ENCODE data around the gene MEF2B.
"Not testable (repeated sequence)": the region's sequence is repeated elsewhere in the genome, so short reads cannot be mapped to it uniquely, and the experiment has no call there.

Gene MEF2B

GRCh38 chr19:19201697-19202630 lies 31.9 kb upstream of the MEF2B start:
- intact Hi-C loops (cut with DNase I): no loop called here
- DNase-seq: no peak

- intact Hi-C loops (cut with DNase I): no loop called here
- DNase-seq: no peak
Observed at GRCh38 chr19:19193926-19194325, 23.9 kb upstream of the MEF2B start.

GRCh38 chr19:19192910-19193423 lies 22.9 kb upstream of the MEF2B start:
- no peak for DNase-seq
- intact Hi-C loops (cut with DNase I): no loop called here

- DNase-seq: peak; percentile 95 to 100 (median 98)
- intact Hi-C loops (cut with DNase I): no loop called here
Observed at GRCh38 chr19:19192078-19192882, 22.2 kb upstream of the MEF2B start, which contains the start of the genes BORCS8 and RFXANK. TSS of gene BORCS8 (minus strand) at chr19:19192152. CDS start at chr19:19192117, 35 bp downstream. TSS of gene RFXANK (plus strand) at chr19:19192258. CDS start at chr19:19193947, 1,689 bp downstream.

- DNase-seq: no peak
- intact Hi-C loops (cut with DNase I): no loop called here
Observed at GRCh38 chr19:19191768-19192077, 21.7 kb upstream of the MEF2B start.

GRCh38 chr19:19186742-19187141 lies 16.7 kb upstream of the MEF2B start:
- intact Hi-C loops (cut with DNase I): no loop called here

GRCh38 chr19:19185853-19186740 lies 16.0 kb upstream of the MEF2B start:
- intact Hi-C loops (cut with DNase I): no loop called here
- peak in 32 of 42 donors; percentile 15 to 69 (median 50) for DNase-seq

More at GRCh38 chr19:19186742-19187141, 16.7 kb upstream of the MEF2B start:
- no peak for DNase-seq

GRCh38 chr19:19181488-19181998 lies 11.5 kb upstream of the MEF2B start:
- intact Hi-C loops (cut with DNase I): no loop called here
- DNase-seq: no peak

GRCh38 chr19:19179548-19180441 lies 9.7 kb upstream of the MEF2B start:
- intact Hi-C loops (cut with DNase I): no loop called here

GRCh38 chr19:19176950-19177349 lies 6.9 kb upstream of the MEF2B start:
- no peak for DNase-seq
- intact Hi-C loops (cut with DNase I): no loop called here

More at GRCh38 chr19:19179548-19180441, 9.7 kb upstream of the MEF2B start:
- no peak for DNase-seq

GRCh38 chr19:19173243-19173642 lies 3.2 kb upstream of the MEF2B start:
- intact Hi-C loops (cut with DNase I); DNase-seq: not testable (repeated sequence)

GRCh38 chr19:19171821-19172532 lies 1.9 kb upstream of the MEF2B start:
- intact Hi-C loops (cut with DNase I): no loop called here
- no peak for DNase-seq

- intact Hi-C loops (cut with DNase I): no loop called here
- no peak for DNase-seq
Observed at GRCh38 chr19:19170873-19171672, 1.0 kb upstream of the MEF2B start.

- DNase-seq: no peak
- intact Hi-C loops (cut with DNase I): no loop called here
Observed at GRCh38 chr19:19169236-19170052, 619 bp downstream of the MEF2B start.

- intact Hi-C loops (cut with DNase I): no loop called here
- DNase-seq: no peak
Observed at GRCh38 chr19:19167612-19168011, 2.5 kb downstream of the MEF2B start.
